ENCODE data around the gene CEACAM5.

CEACAM5 gene

GRCh38 chr19:41687419-41687818 lies 21.0 kb upstream of the CEACAM5 start:
- Mint-ChIP-seq H3K4me3 (no peak overlapping the region), H3K4me1 (no peaks in the 10 kb centered on the region), H3K27ac (no peak overlapping the region), H3K27me3 (ENCODE audit: low read depth) (peaks cover 5% of the 10 kb centered on the region), H3K36me3 (ENCODE audit: low read depth) (no peaks in the 10 kb centered on the region), H3K9me3 (peaks cover 49% of the 10 kb centered on the region)
- no peak for TF ChIP-seq CTCF (IDR thresholded peaks at IDR 0.05; ENCODE audit: unreplicated experiment in 3 of 3)

GRCh38 chr19:41688098-41688497 lies 20.3 kb upstream of the CEACAM5 start, which contains the start of gene CEACAM7:
TSS of gene CEACAM7 (minus strand) at chr19:41688270. CDS start at chr19:41688165, 105 bp downstream.
- Mint-ChIP-seq H3K9me3 (peaks cover 52% of the 10 kb centered on the region), H3K4me3 (no peak within 1 kb of the TSS)

GRCh38 chr19:41688687-41689086 lies 19.7 kb upstream of the CEACAM5 start:
- no peaks in the 10 kb centered on the region for H3K27me3 Mint-ChIP-seq (ENCODE audit: low read depth)
- H3K4me1 Mint-ChIP-seq: no peaks in the 10 kb centered on the region
- no peak overlapping the region for H3K27ac Mint-ChIP-seq
- TF ChIP-seq CTCF (IDR thresholded peaks at IDR 0.05; ENCODE audit: unreplicated experiment in 3 of 3): no peak
- no peak overlapping the region for H3K4me3 Mint-ChIP-seq
- peaks cover 51% of the 10 kb centered on the region for H3K9me3 Mint-ChIP-seq
- no peaks in the 10 kb centered on the region for H3K36me3 Mint-ChIP-seq (ENCODE audit: low read depth)

More at GRCh38 chr19:41688098-41688497, 20.3 kb upstream of the CEACAM5 start, which contains the start of gene CEACAM7:
- H3K27me3 Mint-ChIP-seq (ENCODE audit: low read depth): peaks cover under 1% of the 10 kb centered on the region
- TF ChIP-seq CTCF (IDR thresholded peaks at IDR 0.05; ENCODE audit: unreplicated experiment in 3 of 3): no peak
- H3K36me3 Mint-ChIP-seq (ENCODE audit: low read depth): no peaks in the 10 kb centered on the region
- H3K4me1 Mint-ChIP-seq: no peaks in the 10 kb centered on the region
- H3K27ac Mint-ChIP-seq: no peak within 1 kb of the TSS

DNA sequence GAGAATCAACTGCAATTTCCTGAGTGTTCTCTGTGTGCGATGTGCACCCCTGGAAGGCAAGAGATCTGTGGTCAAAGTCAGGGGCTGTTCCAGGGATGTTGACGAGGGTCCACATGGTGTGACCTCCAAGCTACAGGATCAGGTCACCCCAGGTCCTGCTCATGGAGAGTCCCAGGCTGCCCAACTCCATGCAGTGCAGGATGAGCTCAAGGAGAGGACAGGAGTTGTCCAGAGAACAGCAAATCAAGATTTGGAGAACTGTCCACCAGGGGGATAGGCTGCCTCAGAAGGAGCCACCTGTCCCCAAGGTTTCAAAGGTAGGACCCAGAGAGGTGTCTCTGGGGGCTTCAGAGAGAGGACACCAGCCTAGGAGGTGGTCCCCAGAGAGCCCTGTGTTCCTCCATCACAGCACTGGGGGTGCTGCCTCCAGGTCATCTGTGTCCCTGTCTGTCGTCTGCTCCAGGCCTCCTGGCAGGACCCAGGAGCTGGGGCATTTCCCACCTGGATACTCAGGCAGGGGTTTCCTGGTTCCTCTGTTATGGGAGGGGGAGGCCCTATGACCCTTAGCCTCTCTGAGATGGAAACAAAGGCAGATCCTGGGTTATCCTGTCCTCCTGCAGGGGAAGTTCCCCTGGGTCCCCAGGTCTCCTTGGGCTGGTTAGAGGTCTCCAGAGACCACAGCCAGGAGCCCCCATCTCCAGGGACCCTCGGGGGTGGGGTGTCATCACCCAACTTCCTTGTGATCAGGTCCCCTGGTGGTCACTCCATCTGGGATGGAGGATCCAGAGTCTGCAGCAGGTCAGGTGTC lies 18.2 kb upstream of the CEACAM5 start:
- H3K9me3 Mint-ChIP-seq: peaks cover 43% of the 10 kb centered on the region
- no peaks in the 10 kb centered on the region for H3K27me3 Mint-ChIP-seq (ENCODE audit: low read depth)
- no peak overlapping the region for H3K4me3 Mint-ChIP-seq
- H3K4me1 Mint-ChIP-seq: no peaks in the 10 kb centered on the region
- no peak overlapping the region for H3K27ac Mint-ChIP-seq
- H3K36me3 Mint-ChIP-seq (ENCODE audit: low read depth): no peaks in the 10 kb centered on the region
- no peak for TF ChIP-seq CTCF (IDR thresholded peaks at IDR 0.05; ENCODE audit: unreplicated experiment in 3 of 3)

- Mint-ChIP-seq H3K9me3 (peaks cover 43% of the 10 kb centered on the region), H3K4me1 (no peaks in the 10 kb centered on the region), H3K27ac (no peak overlapping the region), H3K27me3 (ENCODE audit: low read depth) (no peaks in the 10 kb centered on the region), H3K36me3 (ENCODE audit: low read depth) (no peaks in the 10 kb centered on the region), H3K4me3 (no peak overlapping the region)
- TF ChIP-seq CTCF (IDR thresholded peaks at IDR 0.05; ENCODE audit: unreplicated experiment in 3 of 3): no peak
These were observed 17.7 kb upstream of the CEACAM5 start for GRCh38 chr19:41690801-41691065.
